Motor neuron (in vitro differentiated cells): ENCODE results near the gene TMA7. TPM values are rescaled to one million over a fixed set of nuclear protein-coding genes. Genes with fewer than 3 reads are reported as not detected.

ENCODE experiments used
- ATAC-seq, 8 experiments: fragments of 200-7000 bp; cut with Tn5 transposase; replicated peaks in 6 of 8; 2 replicates each; pipeline ENCODE4 v1.8.0; 2021; ENCODE audit warnings: mild to moderate bottlenecking in 8 of 8, moderate library complexity in 8 of 8
- H3K27ac ChIP-seq, 2 donors: fragments of 250-450 bp; sonication (Bioruptor Pico); 2 replicates each; pipeline ENCODE4 v1.9.0; 2021; ENCODE audit warnings: antibody characterized with exemption in 2 of 2, mild to moderate bottlenecking in 2 of 2, moderate library complexity in 1 of 2
- H3K4me1 ChIP-seq, 2 donors: fragments of 250-450 bp; sonication (Bioruptor Pico); replicated peaks in 1 of 2; 2 replicates each; pipeline ENCODE4 v1.6.1; 2021; ENCODE audit warnings: antibody characterized with exemption in 2 of 2, mild to moderate bottlenecking in 2 of 2, moderate library complexity in 1 of 2
- H3K4me3 ChIP-seq, 5 donors: fragments of 250-450 bp; sonication (Bioruptor Pico); 2 replicates each; pipeline ENCODE4 v1.9.0; 2021; ENCODE audit warnings: antibody characterized with exemption in 5 of 5, mild to moderate bottlenecking in 5 of 5, moderate library complexity in 4 of 5
- WGBS, 10 experiments: fragments of 450-650 bp; shearing (Covaris generic); methylation state at CpG; one replicate each; pipeline ENCODE4 v1.0.0; 2022; 5-methylcytosine and 5-hydroxymethylcytosine counted together
- in situ Hi-C, 9 experiments: fragments of 400-800 bp; cut with MboI; loops; one replicate each; pipeline ENCODE4 v1.15.0; 2021; ENCODE audit warnings: low sequenced_read_pairs in 9 of 9, low pct_unique_long_range_greater_than_20kb in 2 of 9; ENCODE audit not compliant: unreplicated experiment in 9 of 9
- total RNA-seq, 8 experiments: library from RNA; unstranded; fragments of 300-600 nt; gene quantifications; 2 replicates each; pipeline versions ENCODE4 v1.2.3 to v1.2.4, GENCODE V29; 2022

Gene TMA7
- total RNA-seq, 8 experiments from 2014 or later: 375 to 754 (median 499) TPM

DNA sequence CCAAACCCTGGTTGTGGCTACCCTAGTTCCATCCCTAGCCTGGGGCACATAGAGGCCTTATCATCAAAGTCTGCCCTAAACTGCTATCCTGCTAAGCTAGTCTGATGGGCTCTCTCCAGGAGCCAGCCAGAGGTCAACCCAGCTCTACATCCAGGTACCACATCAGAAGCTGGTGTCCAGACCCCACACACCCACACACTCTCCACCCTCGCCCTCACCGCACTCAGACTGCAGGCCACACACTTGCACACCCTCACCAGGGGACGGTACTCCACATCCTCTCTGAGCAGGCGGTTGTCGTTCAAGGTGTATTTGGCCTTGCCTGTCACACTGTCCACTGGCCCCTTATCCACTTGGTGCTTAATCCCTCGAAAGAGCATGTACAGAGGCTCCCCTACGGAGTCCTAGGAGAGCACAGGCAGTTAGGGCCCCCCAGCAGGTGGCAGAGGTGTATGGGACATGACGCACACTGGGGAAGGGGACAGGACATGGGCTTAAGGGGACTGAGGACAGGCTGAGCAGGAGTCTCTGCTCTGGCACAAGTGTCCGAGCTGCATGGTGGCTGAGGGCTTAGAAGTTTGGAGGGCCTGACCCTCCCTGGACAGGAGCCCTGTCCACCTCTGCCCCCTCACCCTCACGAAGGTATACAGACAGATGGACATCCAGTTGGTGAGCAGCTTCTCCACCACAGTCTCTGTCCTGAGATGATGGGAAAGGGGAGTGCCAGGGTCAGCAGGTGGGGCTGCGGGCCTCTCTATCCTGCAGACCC lies 28.3 kb upstream of the TMA7 start:
- H3K4me1 ChIP-seq: no peaks in the 10 kb centered on the region
- WGBS, 10 experiments: 86 to 100% methylated on average over 5 to 6 of the region's 11 CpGs; no CpG with 5 or more reads in 8 of the 10 experiments
- in situ Hi-C loops: no loop called here
- ATAC-seq: no peak
- no peak overlapping the region for H3K4me3 ChIP-seq
- no peak overlapping the region for H3K27ac ChIP-seq

DNA sequence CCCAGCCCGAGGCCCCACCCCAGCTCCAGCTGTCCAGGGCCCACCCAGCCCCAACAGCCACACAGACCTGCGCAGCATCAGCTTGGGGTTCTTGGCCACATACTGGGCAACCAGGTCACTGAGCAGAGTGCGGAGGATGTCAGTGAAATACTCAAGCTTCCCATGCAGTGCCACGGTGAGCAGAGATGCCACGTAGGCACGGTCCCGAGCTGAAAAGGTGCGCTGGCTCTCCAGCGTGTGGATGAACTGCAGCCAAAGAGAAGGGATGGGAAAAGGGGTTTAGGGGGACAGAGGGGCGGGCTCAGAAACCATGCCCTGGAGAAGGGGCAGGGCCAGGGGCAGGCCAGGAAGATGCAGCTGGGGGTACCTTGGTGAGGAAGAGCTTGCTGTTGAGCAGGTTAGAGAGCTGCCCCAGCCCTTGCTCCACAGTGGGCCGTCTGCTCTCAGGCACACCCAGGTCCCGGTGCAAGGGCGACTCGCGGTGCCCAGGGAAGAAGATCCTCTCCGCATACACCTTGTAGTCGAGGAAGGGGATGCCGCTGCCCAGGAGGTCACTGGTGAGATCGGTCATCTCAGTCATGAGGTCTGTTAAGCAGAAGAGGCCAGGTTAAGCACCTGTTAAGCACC lies 27.6 kb upstream of the TMA7 start:
- ATAC-seq: no peak
- Histone ChIP-seq H3K4me1 (peaks cover 0 to 2% of the 10 kb centered on the region in 2 donors), H3K27ac (no peak overlapping the region), H3K4me3 (no peak overlapping the region)
- WGBS, 10 experiments: 80 to 93% methylated on average over 1 to 2 of the region's 19 CpGs; no CpG with 5 or more reads in 8 of the 10 experiments
- in situ Hi-C loops: no loop called here

GRCh38 chr3:48413086-48413485 lies 27.0 kb upstream of the TMA7 start:
- 69 to 100% (median 93%) methylated on average over 2 to 4 of the region's 8 CpGs; no CpG with 5 or more reads in 4 of the 10 experiments for WGBS, 10 experiments
- in situ Hi-C loops: no loop called here
- peak in 2 of 8 experiments; percentile 34 to 40 for ATAC-seq
- peaks cover 0 to 2% of the 10 kb centered on the region in 2 donors for H3K4me1 ChIP-seq
- no peak overlapping the region for H3K4me3 ChIP-seq
- no peak overlapping the region for H3K27ac ChIP-seq

DNA sequence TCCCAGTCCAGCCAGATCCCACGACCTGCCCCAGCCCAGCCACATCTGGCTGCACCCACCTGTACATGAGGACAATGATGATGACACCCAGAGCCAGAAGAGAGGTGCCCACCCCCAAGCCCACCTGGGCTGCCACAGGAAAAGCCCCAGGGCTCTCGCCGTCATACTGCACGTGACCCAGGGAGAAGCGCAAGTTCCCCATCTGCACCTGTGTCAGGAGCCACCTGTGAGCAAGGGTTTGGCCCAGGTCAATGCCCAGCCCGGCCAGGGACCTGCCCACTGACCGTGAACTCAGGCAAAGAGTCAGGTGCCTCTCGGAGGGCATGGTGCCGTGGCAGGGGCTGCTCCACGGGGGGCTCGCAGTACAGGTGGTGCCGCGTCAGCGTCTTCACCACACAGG lies 26.4 kb upstream of the TMA7 start:
- Histone ChIP-seq H3K27ac (no peak overlapping the region), H3K4me3 (no peak overlapping the region), H3K4me1 (peaks cover 0 to 2% of the 10 kb centered on the region in 2 donors)
- in situ Hi-C loops: no loop called here
- WGBS, 10 experiments: 92 to 100% methylated on average over 2 to 10 of the region's 14 CpGs; no CpG with 5 or more reads in 8 of the 10 experiments
- ATAC-seq: no peak

DNA sequence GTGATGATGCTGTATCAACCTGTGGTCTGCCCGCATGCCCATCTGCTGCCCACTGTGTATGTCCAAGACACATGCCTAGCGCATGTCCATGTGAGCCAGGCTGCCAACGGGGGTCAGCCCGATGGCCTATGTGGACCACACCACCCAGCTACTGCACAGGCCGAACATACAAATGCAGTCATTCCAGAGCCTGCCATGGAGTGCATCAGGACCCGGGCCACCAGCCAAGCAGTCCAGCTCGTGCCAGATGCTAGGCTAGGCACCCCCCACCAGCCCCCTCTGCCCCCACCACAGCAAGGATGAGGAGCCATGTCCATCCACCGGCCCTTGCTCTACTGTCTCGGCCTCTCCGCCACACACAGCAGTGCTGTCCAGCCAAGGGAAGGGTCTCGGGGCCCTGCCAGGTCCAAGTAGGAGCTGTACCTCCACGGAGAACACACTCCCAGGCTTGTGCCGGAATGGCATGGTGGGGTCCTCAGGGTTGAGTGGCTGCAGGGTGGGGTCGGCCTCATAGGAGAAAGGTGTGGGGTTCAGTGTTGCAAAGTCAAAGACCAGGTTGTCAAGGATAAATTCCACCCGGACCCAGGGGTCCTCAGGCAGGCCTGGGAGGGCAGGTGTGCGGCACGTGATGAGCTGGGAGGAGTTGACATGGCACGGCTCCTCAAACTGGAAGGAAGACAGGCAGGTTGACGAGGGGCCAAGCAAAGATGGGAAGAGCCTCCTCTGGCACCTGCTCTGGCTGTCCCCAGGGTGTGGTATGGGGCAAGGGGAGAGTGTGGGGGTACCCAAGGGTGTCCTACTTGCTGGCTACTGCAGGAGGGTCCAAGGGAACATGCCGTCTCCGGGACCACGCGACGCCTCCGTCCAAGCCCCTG lies 25.4 kb upstream of the TMA7 start:
- Histone ChIP-seq H3K4me1 (peaks cover 0 to 2% of the 10 kb centered on the region in 2 donors), H3K4me3 (no peak overlapping the region), H3K27ac (no peak overlapping the region)
- 58 to 100% (median 85%) methylated on average over 1 to 10 of the region's 25 CpGs; no CpG with 5 or more reads in 5 of the 10 experiments for WGBS, 10 experiments
- no peak for ATAC-seq
- in situ Hi-C loops: no loop called here

GRCh38 chr3:48415251-48415953 lies 24.7 kb upstream of the TMA7 start:
- in situ Hi-C loops: no loop called here
- ATAC-seq: peak in 1 of 8 experiments; percentile 13
- Histone ChIP-seq H3K4me1 (peaks cover 0 to 2% of the 10 kb centered on the region in 2 donors), H3K27ac (no peak overlapping the region), H3K4me3 (no peak overlapping the region)
- WGBS, 10 experiments: 79 to 97% methylated on average over 9 to 11 of the region's 24 CpGs; no CpG with 5 or more reads in 8 of the 10 experiments

DNA sequence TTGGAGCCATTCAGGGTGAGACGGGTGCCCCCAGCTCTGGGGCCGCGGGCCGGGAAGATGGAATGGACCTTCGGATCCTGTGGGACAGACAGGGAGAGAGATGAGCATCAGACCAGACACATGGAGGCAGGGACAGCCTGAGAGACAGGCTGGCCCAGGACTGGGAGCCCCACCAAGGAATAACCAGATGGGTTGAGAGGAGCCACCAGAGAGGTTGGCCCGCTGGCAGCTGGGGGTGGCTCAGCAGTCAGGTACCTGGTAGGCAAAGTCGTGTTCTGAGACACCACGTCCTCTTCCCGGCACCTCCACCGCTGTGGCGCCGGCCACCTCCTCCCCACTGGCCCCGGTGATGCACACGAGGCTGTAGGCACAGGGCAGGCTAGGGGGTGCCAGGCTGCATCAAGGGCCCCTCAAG lies 24.0 kb upstream of the TMA7 start:
- no peak overlapping the region for H3K4me3 ChIP-seq
- peaks cover 0 to 2% of the 10 kb centered on the region in 2 donors for H3K4me1 ChIP-seq
- no peak overlapping the region for H3K27ac ChIP-seq
- in situ Hi-C loops: no loop called here
- WGBS, 10 experiments: 81% methylated on average over 5 of the region's 14 CpGs; no CpG with 5 or more reads in 9 of the 10 experiments
- no peak for ATAC-seq

- in situ Hi-C loops: no loop called here
- no peak overlapping the region for H3K27ac ChIP-seq
- 73 to 97% (median 89%) methylated on average over 4 of the region's 4 CpGs; no CpG with 5 or more reads in 6 of the 10 experiments for WGBS, 10 experiments
- peaks cover 0 to 2% of the 10 kb centered on the region in 2 donors for H3K4me1 ChIP-seq
- ATAC-seq: no peak
- no peak overlapping the region for H3K4me3 ChIP-seq
Measured at GRCh38 chr3:48416546-48416945, 23.5 kb upstream of the TMA7 start.

- WGBS, 10 experiments: 80 to 100% (median 97%) methylated on average over 1 to 5 of the region's 14 CpGs; no CpG with 5 or more reads in 4 of the 10 experiments
- Histone ChIP-seq H3K27ac (no peak overlapping the region), H3K4me1 (peaks cover 0 to 2% of the 10 kb centered on the region in 2 donors), H3K4me3 (no peak overlapping the region)
- no peak for ATAC-seq
- in situ Hi-C loops: no loop called here
Measured at GRCh38 chr3:48417529-48418108, 22.4 kb upstream of the TMA7 start.

- H3K27ac ChIP-seq: no peak overlapping the region
- no peak for ATAC-seq
- H3K4me1 ChIP-seq: peaks cover 0 to 2% of the 10 kb centered on the region in 2 donors
- in situ Hi-C loops: no loop called here
- 88 to 100% (median 94%) methylated on average over 3 to 10 of the region's 17 CpGs; no CpG with 5 or more reads in 6 of the 10 experiments for whole genome bisulfite sequencing, 10 experiments
- H3K4me3 ChIP-seq: no peak overlapping the region
Measured at GRCh38 chr3:48418140-48418539, 21.9 kb upstream of the TMA7 start.

DNA sequence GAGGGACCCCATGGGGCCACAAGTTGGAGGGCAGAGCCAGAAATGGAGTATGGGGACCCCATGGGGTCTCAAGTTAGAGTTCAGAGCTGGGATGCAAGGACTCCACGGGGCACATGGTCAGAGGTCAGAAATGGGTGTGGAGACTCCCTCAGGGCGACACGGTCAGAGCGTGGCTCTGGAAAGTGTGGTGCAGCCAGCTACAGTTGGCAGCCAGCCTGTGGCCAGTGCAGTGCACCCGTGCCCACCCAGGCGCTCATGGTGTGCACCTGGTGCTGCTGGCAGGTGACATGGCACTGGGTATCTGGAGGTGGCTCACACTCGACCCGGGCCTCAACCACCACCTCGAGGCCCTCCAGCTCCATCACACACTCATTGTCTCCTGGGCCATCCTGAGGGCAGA lies 21.4 kb upstream of the TMA7 start:
- no peak for ATAC-seq
- no peak overlapping the region for H3K27ac ChIP-seq
- in situ Hi-C loops: no loop called here
- H3K4me1 ChIP-seq: peaks cover 0 to 2% of the 10 kb centered on the region in 2 donors
- WGBS, 10 experiments: 81% methylated on average over 4 of the region's 9 CpGs; no CpG with 5 or more reads in 9 of the 10 experiments
- H3K4me3 ChIP-seq: no peak overlapping the region

GRCh38 chr3:48419149-48419548 lies 20.9 kb upstream of the TMA7 start:
- in situ Hi-C loops: no loop called here
- H3K27ac ChIP-seq: no peak overlapping the region
- peaks cover 0 to 2% of the 10 kb centered on the region in 2 donors for H3K4me1 ChIP-seq
- ATAC-seq: no peak
- WGBS, 10 experiments: 93% methylated on average over 5 of the region's 9 CpGs; no CpG with 5 or more reads in 9 of the 10 experiments
- no peak overlapping the region for H3K4me3 ChIP-seq
